ENCODE measurements around the gene ONECUT1. TPM values are rescaled to one million over a fixed set of nuclear protein-coding genes. Genes with fewer than 3 reads are reported as not detected.

ONECUT1 gene
- total RNA-seq, 1 donor from 2014 or later = not detected

DNA sequence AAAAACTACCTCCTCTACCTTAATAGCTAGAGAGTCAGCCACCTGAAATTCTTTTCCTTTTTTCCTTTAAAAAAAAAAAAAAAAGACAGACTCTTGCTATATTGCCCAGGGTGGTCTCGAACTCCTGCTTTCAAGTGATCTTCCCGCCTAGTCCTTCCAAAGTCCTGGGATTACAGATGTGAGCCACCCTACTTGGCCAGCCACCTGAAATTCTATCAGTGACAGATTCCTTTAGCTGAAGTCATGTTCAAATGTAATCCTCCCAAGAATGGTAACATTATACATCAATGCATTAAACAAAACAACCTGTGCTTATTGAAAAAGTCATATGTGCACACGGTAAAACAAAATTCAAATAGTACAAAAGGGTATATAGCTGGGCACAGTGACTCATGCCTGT, 59.1 kb downstream of the ONECUT1 start:
- no peak overlapping the region for H3K27ac Mint-ChIP-seq
- no peaks in the 10 kb centered on the region for H3K36me3 Mint-ChIP-seq (ENCODE audit: low read depth)

GRCh38 chr15:52730594-52730993, 59.5 kb downstream of the ONECUT1 start:
- Mint-ChIP-seq H3K27ac (no peak overlapping the region), H3K27me3 (ENCODE audit: low read depth) (no peaks in the 10 kb centered on the region), H3K9me3 (no peaks in the 10 kb centered on the region), H3K4me1 (ENCODE audit: low read depth) (peaks cover 27% of the 10 kb centered on the region), H3K4me3 (ENCODE audit: low read depth) (no peak overlapping the region), H3K36me3 (ENCODE audit: low read depth) (no peaks in the 10 kb centered on the region)
- intact Hi-C loops (cut with micrococcal nuclease) = no loop called here
- DNase-seq (ENCODE audit: low spot score) = no peak

More for the DNA sequence above, 59.1 kb downstream of the ONECUT1 start:
- Mint-ChIP-seq H3K4me3 (ENCODE audit: low read depth) (no peak overlapping the region), H3K9me3 (no peaks in the 10 kb centered on the region), H3K4me1 (ENCODE audit: low read depth) (peaks cover 27% of the 10 kb centered on the region), H3K27me3 (ENCODE audit: low read depth) (no peaks in the 10 kb centered on the region)
- intact Hi-C loops (cut with micrococcal nuclease) = no loop called here
- no peak for DNase-seq (ENCODE audit: low spot score)

- Mint-ChIP-seq H3K27ac (peak overlapping the region; percentile 52), H3K4me3 (ENCODE audit: low read depth) (no peak overlapping the region), H3K4me1 (ENCODE audit: low read depth) (peaks cover 25% of the 10 kb centered on the region), H3K9me3 (no peaks in the 10 kb centered on the region), H3K36me3 (ENCODE audit: low read depth) (no peaks in the 10 kb centered on the region), H3K27me3 (ENCODE audit: low read depth) (no peaks in the 10 kb centered on the region)
- DNase-seq (ENCODE audit: low spot score) = no peak
- intact Hi-C loops (cut with micrococcal nuclease) = no loop called here
Observed at GRCh38 chr15:52730173-52730572, 60.0 kb downstream of the ONECUT1 start.

DNA sequence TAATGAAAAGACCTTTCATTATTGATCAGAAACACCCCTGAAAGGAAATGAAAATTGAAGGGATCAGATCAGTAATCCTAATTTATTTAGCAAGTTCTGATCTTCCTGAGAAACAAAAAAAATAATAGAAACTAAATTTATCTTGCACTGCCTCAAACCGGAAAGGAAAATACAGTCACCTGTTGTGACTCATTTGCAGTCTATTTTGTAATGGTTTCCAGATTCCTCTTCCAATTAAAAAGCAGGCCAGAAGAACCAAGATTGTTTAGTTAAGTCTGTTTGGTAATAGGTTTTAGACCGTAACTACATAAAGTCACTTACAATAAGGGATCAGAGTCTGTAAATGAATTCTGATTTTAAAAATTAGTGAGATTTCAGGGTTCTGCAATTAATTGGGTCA, 61.2 kb downstream of the ONECUT1 start:
- H3K27me3 Mint-ChIP-seq (ENCODE audit: low read depth) = no peaks in the 10 kb centered on the region
- intact Hi-C loops (cut with micrococcal nuclease) = no loop called here
- no peak overlapping the region for H3K27ac Mint-ChIP-seq
- H3K36me3 Mint-ChIP-seq (ENCODE audit: low read depth) = no peaks in the 10 kb centered on the region
- H3K9me3 Mint-ChIP-seq = no peaks in the 10 kb centered on the region
- peaks cover 22% of the 10 kb centered on the region for H3K4me1 Mint-ChIP-seq (ENCODE audit: low read depth)
- no peak overlapping the region for H3K4me3 Mint-ChIP-seq (ENCODE audit: low read depth)
- no peak for DNase-seq (ENCODE audit: low spot score)

- intact Hi-C loops (cut with micrococcal nuclease) = no loop called here
- H3K36me3 Mint-ChIP-seq (ENCODE audit: low read depth) = no peaks in the 10 kb centered on the region
- peaks cover 2% of the 10 kb centered on the region for H3K27me3 Mint-ChIP-seq (ENCODE audit: low read depth)
- H3K4me3 Mint-ChIP-seq (ENCODE audit: low read depth) = no peak overlapping the region
- H3K27ac Mint-ChIP-seq = no peak overlapping the region
- no peaks in the 10 kb centered on the region for H3K9me3 Mint-ChIP-seq
- H3K4me1 Mint-ChIP-seq (ENCODE audit: low read depth) = peaks cover 14% of the 10 kb centered on the region
- DNase-seq (ENCODE audit: low spot score) = no peak
Observed at GRCh38 chr15:52727815-52728214, 62.3 kb downstream of the ONECUT1 start.

- Mint-ChIP-seq H3K27ac (no peak overlapping the region), H3K27me3 (ENCODE audit: low read depth) (peaks cover 2% of the 10 kb centered on the region), H3K9me3 (no peaks in the 10 kb centered on the region), H3K36me3 (ENCODE audit: low read depth) (no peaks in the 10 kb centered on the region), H3K4me1 (ENCODE audit: low read depth) (peaks cover 12% of the 10 kb centered on the region), H3K4me3 (ENCODE audit: low read depth) (no peak overlapping the region)
- intact Hi-C loops (cut with micrococcal nuclease) = no loop called here
- DNase-seq (ENCODE audit: low spot score) = no peak
Observed at GRCh38 chr15:52726195-52726594, 63.9 kb downstream of the ONECUT1 start.

DNA sequence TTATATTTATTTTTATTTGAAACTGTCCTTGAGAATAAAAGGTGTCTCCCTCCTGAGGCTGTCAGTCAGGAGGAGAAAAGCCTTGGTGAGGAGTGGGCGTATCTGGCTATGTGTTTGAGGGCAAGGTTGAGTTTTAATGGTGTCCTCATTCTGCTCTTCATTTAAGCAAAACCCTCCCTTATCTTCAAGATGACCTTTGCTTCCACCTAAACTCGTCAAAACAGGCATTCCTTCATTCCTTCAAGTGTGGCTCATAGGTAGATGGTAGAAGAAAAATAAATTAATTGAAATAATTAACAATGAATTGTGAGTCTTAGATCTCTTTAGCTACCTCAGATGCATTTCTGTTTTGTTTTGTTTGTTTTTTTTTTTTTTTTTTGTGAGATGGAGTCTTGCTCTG, 71.6 kb downstream of the ONECUT1 start:
- Mint-ChIP-seq H3K9me3 (no peaks in the 10 kb centered on the region), H3K36me3 (ENCODE audit: low read depth) (no peaks in the 10 kb centered on the region), H3K27me3 (ENCODE audit: low read depth) (peaks cover 5% of the 10 kb centered on the region), H3K27ac (no peak overlapping the region), H3K4me1 (ENCODE audit: low read depth) (no peaks in the 10 kb centered on the region), H3K4me3 (ENCODE audit: low read depth) (no peak overlapping the region)
- no peak for DNase-seq (ENCODE audit: low spot score)
- intact Hi-C loops (cut with micrococcal nuclease) = no loop called here

GRCh38 chr15:52717924-52718323, 72.2 kb downstream of the ONECUT1 start:
- Mint-ChIP-seq H3K4me3 (ENCODE audit: low read depth) (no peak overlapping the region), H3K4me1 (ENCODE audit: low read depth) (no peaks in the 10 kb centered on the region), H3K9me3 (no peaks in the 10 kb centered on the region), H3K27me3 (ENCODE audit: low read depth) (peaks cover 4% of the 10 kb centered on the region), H3K36me3 (ENCODE audit: low read depth) (no peaks in the 10 kb centered on the region), H3K27ac (no peak overlapping the region)
- intact Hi-C loops (cut with micrococcal nuclease) = no loop called here
- no peak for DNase-seq (ENCODE audit: low spot score)

DNA sequence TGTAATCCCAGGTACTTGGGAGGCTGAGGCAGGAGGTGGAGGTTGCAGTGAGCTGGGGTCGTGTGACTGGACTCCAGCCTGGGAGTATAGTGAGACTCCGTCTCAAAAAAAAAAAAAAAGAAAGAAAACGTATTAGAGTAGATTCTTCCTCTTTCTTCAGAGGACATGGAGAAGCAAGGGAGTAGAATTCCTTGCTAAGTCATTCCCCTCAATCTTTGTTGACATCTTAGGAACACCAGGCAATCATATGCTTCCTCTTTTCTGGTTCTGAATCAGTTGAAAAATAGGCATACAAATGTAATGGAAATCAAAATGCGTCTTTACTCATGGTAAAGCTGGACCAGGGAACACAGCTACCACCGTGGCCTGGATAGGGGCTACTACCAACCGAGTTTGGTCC, 72.7 kb downstream of the ONECUT1 start:
- Mint-ChIP-seq H3K4me3 (ENCODE audit: low read depth) (no peak overlapping the region), H3K36me3 (ENCODE audit: low read depth) (no peaks in the 10 kb centered on the region), H3K4me1 (ENCODE audit: low read depth) (no peaks in the 10 kb centered on the region), H3K27ac (no peak overlapping the region), H3K27me3 (ENCODE audit: low read depth) (peaks cover 3% of the 10 kb centered on the region), H3K9me3 (no peaks in the 10 kb centered on the region)
- intact Hi-C loops (cut with micrococcal nuclease) = no loop called here
- no peak for DNase-seq (ENCODE audit: low spot score)

- Mint-ChIP-seq H3K4me1 (ENCODE audit: low read depth) (no peaks in the 10 kb centered on the region), H3K27me3 (ENCODE audit: low read depth) (peaks cover 3% of the 10 kb centered on the region), H3K9me3 (no peaks in the 10 kb centered on the region), H3K27ac (no peak overlapping the region), H3K4me3 (ENCODE audit: low read depth) (no peak overlapping the region), H3K36me3 (ENCODE audit: low read depth) (no peaks in the 10 kb centered on the region)
- intact Hi-C loops (cut with micrococcal nuclease) = no loop called here
- DNase-seq (ENCODE audit: low spot score) = no peak
Observed at GRCh38 chr15:52716536-52716935, 73.6 kb downstream of the ONECUT1 start.

DNA sequence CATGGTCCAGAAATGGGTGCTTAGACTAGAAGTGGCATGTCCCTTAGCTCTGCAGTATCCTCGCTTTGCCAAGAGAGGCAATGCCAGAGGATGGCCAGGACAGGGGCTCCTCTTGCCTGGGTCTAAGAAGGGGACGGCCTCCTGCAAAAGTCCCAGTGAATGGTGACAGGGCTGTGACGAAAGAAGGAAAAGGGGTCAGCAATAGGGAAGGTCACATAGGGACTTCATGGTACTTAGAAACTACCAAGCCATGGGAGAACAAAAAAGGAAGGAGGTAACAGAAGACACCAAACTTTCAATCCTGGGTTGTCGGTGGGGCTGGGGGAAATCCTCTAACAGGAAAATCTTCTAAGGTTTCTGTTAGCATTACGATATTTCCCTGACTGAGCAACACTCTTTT, 74.7 kb downstream of the ONECUT1 start:
- Mint-ChIP-seq H3K9me3 (no peaks in the 10 kb centered on the region), H3K27me3 (ENCODE audit: low read depth) (peaks cover 3% of the 10 kb centered on the region), H3K4me3 (ENCODE audit: low read depth) (no peak overlapping the region), H3K27ac (no peak overlapping the region), H3K4me1 (ENCODE audit: low read depth) (peaks cover 1% of the 10 kb centered on the region), H3K36me3 (ENCODE audit: low read depth) (no peaks in the 10 kb centered on the region)
- intact Hi-C loops (cut with micrococcal nuclease) = no loop called here
- DNase-seq (ENCODE audit: low spot score) = no peak

DNA sequence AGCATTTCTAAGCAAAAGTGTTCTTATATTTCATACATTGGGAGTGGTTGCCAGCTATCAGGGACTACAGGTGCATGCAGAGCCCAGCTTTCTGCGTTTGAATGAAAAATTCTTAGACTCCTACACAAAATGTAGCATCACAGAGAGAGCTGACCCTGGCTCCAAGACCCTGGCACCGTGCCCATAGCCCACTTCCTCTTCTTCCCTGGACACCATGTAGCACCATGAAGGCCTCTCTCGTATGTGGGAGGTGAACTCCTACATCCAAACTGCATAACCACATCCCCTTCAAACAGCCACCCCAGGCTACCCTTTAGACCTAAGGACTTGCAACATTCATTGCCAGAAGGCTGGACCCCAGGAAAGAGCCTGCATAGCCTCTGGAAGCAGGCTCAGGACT, 75.2 kb downstream of the ONECUT1 start:
- Mint-ChIP-seq H3K9me3 (no peaks in the 10 kb centered on the region), H3K4me3 (ENCODE audit: low read depth) (no peak overlapping the region), H3K27ac (no peak overlapping the region), H3K4me1 (ENCODE audit: low read depth) (peaks cover 1% of the 10 kb centered on the region), H3K27me3 (ENCODE audit: low read depth) (peaks cover 3% of the 10 kb centered on the region), H3K36me3 (ENCODE audit: low read depth) (no peaks in the 10 kb centered on the region)
- intact Hi-C loops (cut with micrococcal nuclease) = no loop called here
- DNase-seq (ENCODE audit: low spot score) = no peak

GRCh38 chr15:52710708-52711389, 79.3 kb downstream of the ONECUT1 start:
- Mint-ChIP-seq H3K27me3 (ENCODE audit: low read depth) (peaks cover 13% of the 10 kb centered on the region), H3K4me1 (ENCODE audit: low read depth) (peaks cover 1% of the 10 kb centered on the region), H3K9me3 (no peaks in the 10 kb centered on the region), H3K36me3 (ENCODE audit: low read depth) (no peaks in the 10 kb centered on the region), H3K4me3 (ENCODE audit: low read depth) (no peak overlapping the region), H3K27ac (no peak overlapping the region)
- intact Hi-C loops (cut with micrococcal nuclease) = no loop called here
- DNase-seq (ENCODE audit: low spot score) = no peak
